GM23248 (cell line): Measurements from ENCODE around the gene P4HA1. TPM values are rescaled to one million over a fixed set of nuclear protein-coding genes. Genes with fewer than 3 reads are reported as not detected.
A peak's percentile ranks its signal among the peaks of the same experiment; 100 is the strongest.

Experiments
- DNase-seq: peaks from one replicate; pipeline ENCODE4 v3.0.0-alpha.2; 2015
- H2AFZ ChIP-seq: fragments of 200-600 bp; sonication (generic); 2 replicates; pipeline ENCODE4 v1.6.1; 2016; ENCODE audit warnings: antibody characterized with exemption
- H3F3A ChIP-seq: fragments of 200-600 bp; sonication (generic); 2 replicates; pipeline ENCODE4 v1.6.1; 2016; ENCODE audit warnings: mild to moderate bottlenecking, antibody characterized with exemption, mixed run types; ENCODE audit not compliant: insufficient read depth
- H3K27ac ChIP-seq: fragments of 200-600 bp; sonication (generic); 2 replicates; pipeline ENCODE4 v1.5.1; 2016; ENCODE audit warnings: mild to moderate bottlenecking
- H3K27me3 ChIP-seq: fragments of 200-600 bp; sonication (generic); replicated peaks from 2 replicates; pipeline ENCODE4 v1.6.1; 2016; ENCODE audit warnings: mild to moderate bottlenecking; ENCODE audit not compliant: insufficient read depth
- H3K36me3 ChIP-seq: fragments of 200-600 bp; sonication (generic); 2 replicates; pipeline ENCODE4 v1.6.1; 2016; ENCODE audit warnings: low read depth, mild to moderate bottlenecking
- H3K4me1 ChIP-seq: fragments of 200-600 bp; sonication (generic); 2 replicates; pipeline ENCODE4 v1.6.1; 2016; ENCODE audit warnings: mild to moderate bottlenecking; ENCODE audit not compliant: insufficient read depth
- H3K4me2 ChIP-seq: fragments of 200-600 bp; sonication (generic); one replicate; pipeline ENCODE4 v1.6.1; 2016; ENCODE audit warnings: mild to moderate bottlenecking; ENCODE audit not compliant: unreplicated experiment
- H3K4me3 ChIP-seq: fragments of 200-600 bp; sonication (generic); 2 replicates; pipeline ENCODE4 v1.5.1; 2016; ENCODE audit warnings: mild to moderate bottlenecking
- H3K79me2 ChIP-seq: fragments of 200-600 bp; sonication (generic); 2 replicates; pipeline ENCODE4 v1.6.1; 2016; ENCODE audit warnings: mild to moderate bottlenecking; ENCODE audit not compliant: insufficient read depth
- H3K9ac ChIP-seq: fragments of 200-600 bp; sonication (generic); 2 replicates; pipeline ENCODE4 v1.6.1; 2016; ENCODE audit warnings: mild to moderate bottlenecking
- H3K9me2 ChIP-seq: fragments of 200-600 bp; sonication (generic); 2 replicates; pipeline ENCODE4 v1.6.1; 2016; ENCODE audit warnings: mixed run types, mild to moderate bottlenecking, moderate library complexity; ENCODE audit not compliant: insufficient read depth
- H3K9me3 ChIP-seq: fragments of 200-600 bp; sonication (generic); one replicate; pipeline ENCODE4 v1.6.1; 2017; ENCODE audit warnings: low read depth
- H4K20me1 ChIP-seq: fragments of 200-600 bp; sonication (generic); 2 replicates; pipeline ENCODE4 v1.6.0; 2016; ENCODE audit not compliant: insufficient read depth
- EZH2 ChIP-seq: fragments of 200-600 bp; sonication (generic); IDR thresholded peaks from 2 replicates; pipeline ENCODE4 v1.6.1; 2018; ENCODE audit warnings: antibody characterized with exemption, mild to moderate bottlenecking; ENCODE audit not compliant: insufficient read depth, poor library complexity, severe bottlenecking
- EZH2phosphoT487 ChIP-seq: fragments of 200-600 bp; sonication (generic); IDR thresholded peaks from 2 replicates; pipeline ENCODE4 v1.6.1; 2018; ENCODE audit warnings: antibody characterized with exemption, moderate library complexity, mild to moderate bottlenecking, low read depth; ENCODE audit not compliant: insufficient read depth
- WGBS, 2 experiments: methylation state at CpG; one replicate each; pipeline ENCODE4 v1.1.6; 2015 to 2017; ENCODE audit warnings: low lambda C conversion rate in 2 of 2, low coverage in 1 of 2; ENCODE audit errors: missing lambda C conversion rate in 2 of 2; 5-methylcytosine and 5-hydroxymethylcytosine counted together
- in situ Hi-C: fragments of 300-500 bp; cut with MboI; formaldehyde crosslinking; loops from 2 replicates; pipeline ENCODE4 v1.15.0; 2020
- polyA plus RNA-seq: library from polyadenylated mRNA; unstranded; fragments of >200 nt; fragmentation: Nextera tagmentation; extraction: Ambion mirVana; gene quantifications from 2 replicates; pipeline ENCODE4 v1.2.1, GENCODE V29; 2016
- total RNA-seq: library from RNA; depleted of rRNA; stranded (reverse); fragments of >200 nt; shearing (Covaris generic); gene quantifications from 2 replicates; pipeline ENCODE4 v1.2.3, GENCODE V29; 2014

P4HA1 gene
- total and polyA plus RNA-seq, 2 experiments from 2014 or later, result 363 to 387 TPM

DNA sequence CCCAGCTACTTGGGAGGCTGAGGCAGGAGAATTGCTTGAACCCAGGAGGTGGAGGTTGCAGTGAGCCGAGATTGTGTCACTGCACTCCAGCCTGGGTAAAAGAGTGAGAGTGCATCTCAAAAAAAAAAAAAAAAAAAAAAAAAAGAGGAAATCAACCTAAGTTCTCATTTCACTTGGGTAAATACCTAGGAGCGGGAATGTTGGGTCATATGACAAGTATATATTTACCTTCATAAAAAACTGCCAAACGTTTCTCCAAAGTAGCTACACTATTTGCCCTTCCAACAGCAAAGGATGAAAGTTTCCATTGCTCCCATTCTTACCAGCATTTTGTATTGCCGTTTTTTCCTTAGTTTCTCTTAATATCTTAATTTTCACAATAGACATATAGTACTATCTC is 9.8 kb downstream of the P4HA1 start:
- no peaks in the 10 kb centered on the region for H3K27me3 ChIP-seq
- peaks cover 36% of the 10 kb centered on the region; the same call in 1 of the 2 replicates for H4K20me1 ChIP-seq
- no peak overlapping the region for H3K27ac ChIP-seq
- H2AFZ ChIP-seq, result no peak overlapping the region
- H3K9me3 ChIP-seq, result no peaks in the 10 kb centered on the region
- in situ Hi-C loops, result no loop called here
- no peak overlapping the region for H3K4me2 ChIP-seq
- H3K79me2 ChIP-seq, result peaks cover 100% of the 10 kb centered on the region
- no peak overlapping the region for H3K9ac ChIP-seq
- H3K4me3 ChIP-seq, result no peak overlapping the region
- H3K4me1 ChIP-seq, result peaks cover 40% of the 10 kb centered on the region
- H3F3A ChIP-seq, result peaks cover 11% of the 10 kb centered on the region
- no peak for TF ChIP-seq EZH2phosphoT487
- no peak for TF ChIP-seq EZH2
- H3K9me2 ChIP-seq, result no peaks in the 10 kb centered on the region
- H3K36me3 ChIP-seq, result peaks cover 3% of the 10 kb centered on the region
- WGBS, 2 experiments, result 97 to 98% methylated on average over 4 of the region's 4 CpGs
- DNase-seq, result no peak

DNA sequence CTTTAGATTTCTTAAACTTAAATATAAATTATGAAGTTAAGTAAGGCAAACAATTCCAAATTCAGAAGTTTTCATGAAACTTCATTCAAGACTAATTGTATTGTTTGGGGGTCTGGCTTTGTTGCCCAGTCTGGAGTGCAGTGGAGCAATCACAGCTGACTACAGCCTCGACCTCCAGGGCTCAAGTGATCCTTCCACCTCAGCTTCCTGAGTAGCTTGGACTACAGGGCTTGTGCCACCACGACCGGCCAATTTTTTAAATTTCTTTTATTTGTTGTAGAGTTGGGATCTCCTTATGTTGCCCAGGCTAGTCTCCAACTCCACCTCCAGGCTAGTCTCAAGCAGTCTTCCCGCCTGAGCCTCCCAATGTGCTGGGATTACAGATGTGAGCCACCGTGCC is 12.5 kb downstream of the P4HA1 start:
- H3K79me2 ChIP-seq, result peaks cover 100% of the 10 kb centered on the region

DNA sequence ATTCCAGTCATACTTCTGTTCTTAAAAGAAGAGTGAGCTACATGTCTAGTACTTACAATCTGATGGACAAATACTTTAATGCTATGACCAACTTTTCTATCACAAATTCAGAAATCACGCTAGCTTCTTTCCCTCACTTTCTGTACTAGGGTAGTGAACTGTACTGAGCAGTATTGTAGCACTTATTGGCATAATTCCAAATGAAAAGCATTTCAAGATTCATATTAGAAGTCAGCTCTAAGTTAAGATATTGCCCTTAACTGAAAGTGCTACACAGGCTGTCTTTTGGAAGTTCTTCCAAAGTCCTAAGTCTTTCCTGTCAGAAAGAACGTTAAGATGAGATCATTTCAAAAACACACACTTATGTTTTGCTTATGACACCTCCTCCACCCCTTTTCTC is 13.4 kb downstream of the P4HA1 start:
- in situ Hi-C loops, result no loop called here
- peak; percentile 37 for DNase-seq
- Histone ChIP-seq H2AFZ (no peak overlapping the region), H3K4me1 (peaks cover 29% of the 10 kb centered on the region), H3K36me3 (peaks cover 6% of the 10 kb centered on the region; the same call in 1 of the 2 replicates), H3K9me2 (no peaks in the 10 kb centered on the region), H3K9me3 (no peaks in the 10 kb centered on the region), H4K20me1 (peaks cover 36% of the 10 kb centered on the region; the same call in 1 of the 2 replicates), H3K4me2 (peak overlapping the region; percentile 67), H3F3A (peaks cover 15% of the 10 kb centered on the region), H3K79me2 (peaks cover 100% of the 10 kb centered on the region), H3K4me3 (no peak overlapping the region; the same call in 1 of the 2 replicates), H3K9ac (no peak overlapping the region), H3K27me3 (no peaks in the 10 kb centered on the region), H3K27ac (0 out of 2 replicates have a peak overlapping the region, but pooled peaks have one; percentile 2)
- WGBS, 2 experiments, result 20 to 33% methylated on average over 2 of the region's 2 CpGs
- TF ChIP-seq EZH2phosphoT487 (no peak), EZH2 (no peak)

More for the DNA sequence above, 12.5 kb downstream of the P4HA1 start:
- Histone ChIP-seq H3K27me3 (no peaks in the 10 kb centered on the region), H3K36me3 (peaks cover 1% of the 10 kb centered on the region; the same call in 1 of the 2 replicates), H3K9me3 (no peaks in the 10 kb centered on the region), H3K27ac (no peak overlapping the region), H3F3A (peaks cover 11% of the 10 kb centered on the region), H3K9ac (no peak overlapping the region), H2AFZ (no peak overlapping the region), H3K9me2 (no peaks in the 10 kb centered on the region), H3K4me1 (peaks cover 33% of the 10 kb centered on the region), H3K4me3 (no peak overlapping the region), H4K20me1 (peaks cover 40% of the 10 kb centered on the region; the same call in 1 of the 2 replicates), H3K4me2 (no peak overlapping the region)
- no peak for DNase-seq
- in situ Hi-C loops, result no loop called here
- no peak for TF ChIP-seq EZH2phosphoT487
- WGBS, 2 experiments, result 93% methylated on average over 5 of the region's 5 CpGs

DNA sequence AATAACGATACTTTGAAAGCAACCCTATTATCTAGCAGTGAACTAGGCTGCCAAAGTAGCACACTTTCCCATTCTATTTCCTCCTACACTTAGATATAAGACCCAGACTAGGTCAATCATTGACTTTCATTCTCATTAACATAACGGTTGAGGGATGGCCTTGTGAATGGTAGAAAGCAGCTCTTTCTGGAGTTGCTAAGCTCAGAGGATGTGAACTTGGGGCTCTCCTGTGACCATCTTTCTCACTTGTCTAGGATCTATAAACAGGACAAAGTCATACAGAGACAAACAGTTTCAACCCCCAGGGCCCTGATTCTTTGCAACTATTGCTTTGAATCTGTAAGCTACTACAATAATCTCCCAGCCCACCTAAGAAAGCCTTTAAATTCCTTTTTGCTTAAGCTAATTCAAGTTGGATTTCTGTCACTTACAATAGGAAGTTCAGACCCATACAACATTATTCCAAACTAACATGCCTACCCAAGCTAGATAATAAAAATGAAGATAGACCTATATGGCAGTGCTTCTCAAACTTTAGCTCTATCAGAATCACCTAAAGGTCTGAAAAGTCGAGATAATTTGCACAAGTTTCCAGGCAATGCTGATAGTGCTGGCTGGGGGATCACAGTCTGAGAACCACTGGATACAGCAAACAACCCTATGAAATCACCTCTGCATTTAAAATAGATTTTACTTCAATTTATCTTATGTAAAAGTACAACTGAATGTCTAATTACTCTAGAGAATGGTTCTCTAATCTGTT is 16.7 kb downstream of the P4HA1 start:
- Histone ChIP-seq H3K36me3 (peaks cover 8% of the 10 kb centered on the region), H3K9ac (no peak overlapping the region), H3K79me2 (peaks cover 100% of the 10 kb centered on the region), H3K27me3 (no peaks in the 10 kb centered on the region), H3K4me1 (peaks cover 36% of the 10 kb centered on the region), H2AFZ (no peak overlapping the region), H3K4me3 (no peak overlapping the region), H4K20me1 (peaks cover 42% of the 10 kb centered on the region; the same call in 1 of the 2 replicates), H3K9me3 (no peaks in the 10 kb centered on the region), H3F3A (peaks cover 40% of the 10 kb centered on the region), H3K27ac (no peak overlapping the region), H3K4me2 (no peak overlapping the region), H3K9me2 (no peaks in the 10 kb centered on the region)
- no peak for DNase-seq
- WGBS, 2 experiments, result 97 to 99% methylated on average over 3 of the region's 3 CpGs
- in situ Hi-C loops, result no loop called here
- TF ChIP-seq EZH2 (no peak), EZH2phosphoT487 (no peak)
